ENCODE results near the gene PRSS50.

DNA sequence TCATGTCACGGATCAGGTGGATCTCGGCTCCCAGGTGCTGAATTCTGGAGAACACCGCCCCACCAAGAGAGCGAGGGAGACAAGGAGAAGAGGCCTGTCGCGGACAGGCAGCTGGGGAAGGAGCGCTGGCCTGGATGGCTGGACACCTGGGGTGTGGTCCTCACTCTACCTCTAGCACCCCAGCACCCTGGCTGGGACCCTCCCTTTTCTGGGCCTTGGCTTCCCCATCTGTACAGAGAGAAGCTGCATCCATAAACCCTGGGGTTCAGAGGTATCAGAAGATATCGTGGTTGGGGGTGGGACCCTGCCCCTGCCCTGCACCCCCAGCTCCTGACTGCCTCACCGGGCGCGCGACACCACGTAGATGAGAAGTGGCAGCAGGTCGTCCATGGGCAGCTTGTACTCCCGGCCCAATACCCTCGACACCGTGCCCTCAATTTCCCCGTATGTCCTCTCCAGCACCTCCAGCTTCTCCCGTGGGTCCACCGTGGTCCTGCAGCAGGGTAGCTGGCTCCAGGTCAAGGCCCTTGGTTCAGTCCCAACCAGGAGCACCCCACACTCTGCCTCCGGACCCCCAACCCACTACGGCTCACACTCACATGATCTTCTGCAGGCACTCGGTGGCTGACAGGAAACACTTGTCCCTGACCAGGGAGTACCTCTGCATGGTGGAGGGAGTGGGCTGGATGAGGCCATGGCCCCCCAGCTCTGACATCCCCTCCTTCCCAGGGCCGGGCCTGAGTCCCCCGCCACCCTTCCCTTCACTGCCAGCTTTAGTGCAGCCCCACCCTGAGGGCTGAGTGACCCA, 45.9 kb downstream of the PRSS50 start:
- TF ChIP-seq, protein P1, sequence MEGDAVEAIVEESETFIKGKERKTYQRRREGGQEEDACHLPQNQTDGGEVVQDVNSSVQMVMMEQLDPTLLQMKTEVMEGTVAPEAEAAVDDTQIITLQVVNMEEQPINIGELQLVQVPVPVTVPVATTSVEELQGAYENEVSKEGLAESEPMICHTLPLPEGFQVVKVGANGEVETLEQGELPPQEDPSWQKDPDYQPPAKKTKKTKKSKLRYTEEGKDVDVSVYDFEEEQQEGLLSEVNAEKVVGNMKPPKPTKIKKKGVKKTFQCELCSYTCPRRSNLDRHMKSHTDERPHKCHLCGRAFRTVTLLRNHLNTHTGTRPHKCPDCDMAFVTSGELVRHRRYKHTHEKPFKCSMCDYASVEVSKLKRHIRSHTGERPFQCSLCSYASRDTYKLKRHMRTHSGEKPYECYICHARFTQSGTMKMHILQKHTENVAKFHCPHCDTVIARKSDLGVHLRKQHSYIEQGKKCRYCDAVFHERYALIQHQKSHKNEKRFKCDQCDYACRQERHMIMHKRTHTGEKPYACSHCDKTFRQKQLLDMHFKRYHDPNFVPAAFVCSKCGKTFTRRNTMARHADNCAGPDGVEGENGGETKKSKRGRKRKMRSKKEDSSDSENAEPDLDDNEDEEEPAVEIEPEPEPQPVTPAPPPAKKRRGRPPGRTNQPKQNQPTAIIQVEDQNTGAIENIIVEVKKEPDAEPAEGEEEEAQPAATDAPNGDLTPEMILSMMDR (conservative IDR thresholded peaks at IDR 0.05), result no peak
- no peak for TF ChIP-seq ZFX (IDR thresholded peaks at IDR 0.05)
